Activated CD8-positive, alpha-beta memory T cell treated with anti-CD3 and anti-CD28 coated beads for 36 hours (primary cell): ENCODE measurements around the gene WBP1L. TPM values are rescaled to one million over a fixed set of nuclear protein-coding genes. Genes with fewer than 3 reads are reported as not detected.
"Not testable (repeated sequence)": the region's sequence is repeated elsewhere in the genome, so short reads cannot be mapped to it uniquely, and the experiment has no call there.

Source experiments
- CTCF ChIA-PET: fragments of 350-600 bp; sonication (Branson Sonifier 250); formaldehyde crosslinking; loops from one replicate; lab custom pipeline; 2021; ENCODE audit warnings: antibody characterized with exemption; lab: Charles Lee
- POLR2A ChIA-PET: fragments of 350-600 bp; sonication (Branson Sonifier 250); formaldehyde crosslinking; loops from one replicate; lab custom pipeline; 2021; ENCODE audit warnings: antibody characterized with exemption; lab: Charles Lee
- total RNA-seq, 2 experiments: library from RNA; stranded (reverse); gene quantifications; one replicate each; pipeline ENCODE4 v1.2.3, GENCODE V29; 2021

Gene WBP1L
- total RNA-seq, 2 experiments from 2014 or later: 12.7 to 13.8 TPM

GRCh38 chr10:102744374-102745051 is 765 bp downstream of the WBP1L start:
- ChIA-PET CTCF (interaction anchor here (1.1 kb wide), 1 partner anchor 91 kb away, joined by 3 read pairs; no protein-coding TSS in a partner anchor), POLR2A (interaction anchor here (0.6 to 1.0 kb wide), 3 partner anchors 15 to 84 kb away, joined by 3 to 7 read pairs (median 6); no protein-coding TSS in a partner anchor)

GRCh38 chr10:102745157-102745556 is 1.4 kb downstream of the WBP1L start:
- CTCF ChIA-PET: no interaction called here
- POLR2A ChIA-PET: interaction anchor here (1.0 kb wide), 1 partner anchor 84 kb away, joined by 6 read pairs; no protein-coding TSS in a partner anchor

GRCh38 chr10:102752266-102752930 is 8.7 kb downstream of the WBP1L start:
- POLR2A ChIA-PET: no interaction called here

DNA sequence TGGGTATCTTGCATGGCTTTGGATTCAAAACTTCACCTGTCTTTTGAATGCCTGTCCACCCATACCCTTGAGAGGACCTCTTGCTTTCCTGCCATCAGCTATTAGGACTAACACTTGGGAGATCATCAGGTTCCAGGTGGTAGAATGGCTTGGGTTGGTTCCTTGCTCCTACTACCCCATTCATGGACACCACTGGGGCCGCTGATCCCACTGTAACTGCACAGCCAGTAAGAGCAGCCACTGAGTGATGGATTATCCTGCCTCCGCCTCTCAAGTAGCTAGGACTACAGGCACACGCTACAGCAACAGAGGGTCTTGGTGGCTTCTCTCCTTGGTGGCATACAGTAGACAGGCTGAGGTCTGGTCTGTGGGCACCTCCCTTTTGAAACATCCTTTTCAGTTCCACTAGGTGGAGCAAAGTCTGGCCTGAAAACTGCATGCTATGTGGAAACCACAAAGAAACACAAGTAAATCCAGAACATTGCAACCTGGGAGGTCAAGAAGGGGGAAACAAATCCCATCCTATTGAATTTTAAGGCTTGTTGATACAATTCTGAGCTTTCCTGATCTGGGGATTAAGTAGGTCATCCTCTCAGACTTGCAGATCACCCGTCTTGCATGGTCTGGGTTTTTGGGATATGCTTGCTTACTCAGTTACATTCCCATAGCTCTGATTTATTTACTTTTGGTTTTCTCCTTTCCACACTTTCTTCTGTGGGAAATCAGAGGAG is 9.4 kb downstream of the WBP1L start:
- ChIA-PET POLR2A (no interaction called here), CTCF (no interaction called here)

More at GRCh38 chr10:102752266-102752930, 8.7 kb downstream of the WBP1L start:
- CTCF ChIA-PET: no interaction called here

DNA sequence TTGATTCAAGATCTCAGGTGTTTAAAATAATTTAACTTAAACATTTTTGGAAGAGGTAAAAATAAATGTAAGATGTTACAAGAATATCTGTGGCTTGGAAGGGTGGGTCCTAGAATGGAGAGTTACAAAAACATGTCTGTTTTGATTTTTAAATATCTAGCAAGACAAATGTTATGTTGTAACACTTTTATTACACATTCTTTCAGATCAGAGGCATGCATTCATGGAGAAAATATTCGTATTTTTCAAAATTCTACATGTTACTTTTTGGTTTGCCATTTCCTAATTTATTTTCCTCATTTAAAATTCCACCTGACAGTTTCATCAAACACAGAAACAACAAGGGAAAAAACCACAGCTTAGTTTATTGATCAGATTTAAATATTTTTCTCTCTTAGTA is 10.0 kb downstream of the WBP1L start:
- POLR2A ChIA-PET: no interaction called here
- CTCF ChIA-PET: no interaction called here

GRCh38 chr10:102757323-102757722 is 13.6 kb downstream of the WBP1L start:
- ChIA-PET CTCF (no interaction called here), POLR2A (interaction anchor here (0.6 kb wide), 1 partner anchor 12 kb away, joined by 3 read pairs; no protein-coding TSS in a partner anchor)

DNA sequence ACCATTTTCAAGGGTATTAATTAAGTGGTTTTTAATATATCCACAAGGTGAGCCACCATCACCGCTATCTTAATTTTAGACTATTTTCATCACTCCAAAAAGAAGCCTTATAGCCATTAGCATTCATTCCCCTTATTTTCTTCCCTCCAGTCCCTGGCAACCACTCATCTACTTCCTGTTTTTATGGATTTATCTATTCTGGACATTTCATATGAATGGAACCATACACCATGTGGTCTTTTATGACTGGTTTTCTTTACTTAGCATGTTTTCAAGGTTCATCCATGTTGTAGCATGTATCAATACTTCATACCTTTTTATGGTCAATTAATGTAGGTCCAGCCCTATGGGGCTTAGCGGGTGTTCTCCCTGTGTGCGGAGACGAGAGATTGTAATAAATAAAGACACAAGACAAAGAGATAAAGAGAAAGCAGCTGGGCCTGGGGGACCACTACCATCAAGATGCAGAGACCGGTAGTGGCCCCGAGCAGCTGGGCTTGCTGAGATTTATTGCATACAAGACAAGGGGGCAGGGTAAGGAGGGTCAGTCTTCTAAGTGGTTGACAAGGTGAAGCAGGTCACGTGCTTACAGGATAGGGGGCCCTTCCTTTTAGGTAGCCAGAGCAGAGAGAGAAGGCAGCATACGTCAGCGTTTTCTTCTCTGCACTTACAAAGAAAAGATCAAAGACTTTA is 14.6 kb downstream of the WBP1L start:
- ChIA-PET CTCF (no interaction called here), POLR2A (no interaction called here)

- POLR2A ChIA-PET, CTCF ChIA-PET: not testable (repeated sequence)
Observed at GRCh38 chr10:102758933-102759262, 15.2 kb downstream of the WBP1L start.

DNA sequence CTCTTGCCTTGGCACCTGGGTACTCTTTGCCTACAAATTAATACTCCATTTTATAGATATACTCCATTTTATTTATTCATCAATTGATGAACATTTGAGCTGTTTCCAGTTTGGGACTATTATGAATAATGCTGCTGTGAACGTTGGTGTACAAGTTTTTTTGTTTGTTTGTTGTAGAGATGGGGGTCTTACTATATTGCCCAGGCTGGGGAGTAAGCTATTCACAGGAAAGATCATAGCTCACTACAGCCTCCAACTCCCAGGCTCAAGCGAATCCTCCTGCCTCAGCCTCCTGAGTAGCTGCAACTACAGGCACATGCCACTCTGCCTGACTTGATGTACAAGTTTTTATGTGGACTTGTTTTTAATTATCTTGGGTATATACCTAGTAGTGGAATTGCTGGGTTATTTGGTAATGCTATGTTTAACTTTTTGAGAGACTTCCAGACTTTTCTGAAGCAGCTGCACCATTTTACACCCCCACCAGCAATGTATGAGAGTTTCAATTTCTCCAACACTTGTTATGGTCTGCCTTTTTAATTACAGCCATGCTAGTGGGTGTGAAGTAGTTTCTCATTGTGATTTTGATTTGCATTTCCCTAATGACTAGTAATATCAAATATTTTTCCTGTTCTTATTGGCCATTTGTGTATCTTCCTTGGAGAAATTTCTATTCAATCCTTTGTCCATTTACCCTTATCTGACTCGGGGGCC is 15.9 kb downstream of the WBP1L start:
- POLR2A ChIA-PET: interaction anchor here (1.4 kb wide), 1 partner anchor 15 kb away, joined by 3 read pairs; no protein-coding TSS in a partner anchor
- CTCF ChIA-PET: interaction anchor here (0.8 kb wide), 1 partner anchor 98 kb away, joined by 3 read pairs; no protein-coding TSS in a partner anchor

DNA sequence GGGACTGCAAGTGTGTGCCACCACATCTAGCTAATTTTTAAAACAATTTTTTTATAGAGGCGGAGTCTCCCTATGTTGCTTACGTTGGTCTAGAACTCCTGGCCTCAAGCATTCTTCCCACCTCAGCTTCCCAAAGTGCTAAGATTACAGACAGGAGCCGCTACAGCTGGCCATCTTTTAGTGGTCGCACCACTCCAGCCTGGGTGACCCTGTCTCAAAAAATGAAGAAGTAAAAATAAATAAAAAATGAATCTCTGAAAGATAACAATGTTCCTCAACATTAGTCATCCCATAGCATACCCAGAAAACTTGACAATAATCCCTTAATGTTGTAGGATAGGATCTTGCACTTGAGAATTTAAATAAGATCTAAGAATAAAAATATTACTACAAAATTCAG is 18.2 kb downstream of the WBP1L start:
- ChIA-PET POLR2A (no interaction called here), CTCF (interaction anchor here (0.8 kb wide), 1 partner anchor 117 kb away, joined by 4 read pairs; no protein-coding TSS in a partner anchor)

GRCh38 chr10:102762401-102763015 is 18.8 kb downstream of the WBP1L start:
- POLR2A ChIA-PET: no interaction called here
- CTCF ChIA-PET: no interaction called here

DNA sequence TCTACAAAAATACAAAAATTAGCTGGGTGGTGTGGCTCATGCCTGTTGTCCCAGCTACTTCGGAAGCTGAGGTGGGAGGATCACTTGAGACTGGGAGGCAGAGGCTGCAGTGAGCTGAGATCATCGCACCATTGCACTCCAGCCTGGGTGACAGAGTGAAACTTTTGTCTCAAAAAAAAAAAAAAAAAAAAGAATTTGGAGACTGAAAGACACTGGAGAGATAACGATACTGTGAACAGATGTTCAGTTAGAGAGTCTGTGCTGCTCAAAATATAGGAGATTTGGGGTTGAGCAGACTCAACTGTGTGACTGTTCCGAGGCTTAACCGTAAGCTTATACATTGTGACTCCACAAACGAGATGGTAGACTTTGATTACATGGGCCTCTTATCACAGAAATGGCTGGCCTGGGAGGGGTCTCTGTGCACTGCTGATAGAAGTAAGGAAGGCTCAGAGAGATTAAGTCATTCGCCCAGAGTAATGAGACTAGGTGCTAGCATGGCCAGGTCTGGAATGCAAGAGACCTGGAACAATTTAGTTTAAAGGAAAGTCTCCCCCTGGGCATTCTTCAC is 19.4 kb downstream of the WBP1L start:
- POLR2A ChIA-PET: no interaction called here
- CTCF ChIA-PET: interaction anchor here (0.5 kb wide), 2 partner anchors 141 to 990 kb away, joined by 3 to 4 read pairs; no protein-coding TSS in a partner anchor

DNA sequence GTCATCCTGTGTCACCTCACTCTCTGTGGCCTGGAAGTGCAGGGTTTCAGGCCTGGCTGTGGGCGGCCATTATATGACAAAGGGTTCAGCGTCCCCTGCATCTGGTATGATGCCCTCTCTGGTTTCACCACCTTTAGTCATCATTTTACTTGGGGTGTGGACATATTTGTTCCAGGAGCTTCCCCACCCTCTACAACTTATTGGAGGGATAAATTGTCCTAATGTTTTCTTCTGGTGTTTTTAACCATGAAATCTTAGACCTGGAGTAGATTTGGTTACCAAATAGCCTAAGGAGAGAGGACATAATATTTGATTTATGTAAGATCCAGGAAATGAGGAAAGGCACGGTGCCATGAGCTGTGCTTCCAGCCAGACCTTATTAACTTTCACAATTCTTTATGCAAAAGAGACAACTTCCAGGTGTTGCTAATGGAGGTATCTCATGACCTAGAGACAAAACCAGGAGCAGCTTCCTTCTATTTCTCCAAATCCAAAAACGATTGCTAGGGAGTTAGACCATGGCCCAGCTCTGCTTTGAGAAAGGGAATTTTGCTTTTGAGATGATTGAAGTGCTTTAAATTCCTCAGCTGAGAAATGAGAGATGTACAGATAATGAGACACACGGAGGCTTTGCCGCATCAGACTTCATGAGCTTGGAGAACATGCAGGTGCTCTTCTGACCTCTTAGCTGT is 20.9 kb downstream of the WBP1L start:
- CTCF ChIA-PET: interaction anchor here (1.0 kb wide), 1 partner anchor 61 kb away, joined by 3 read pairs; no protein-coding TSS in a partner anchor
- POLR2A ChIA-PET: no interaction called here

DNA sequence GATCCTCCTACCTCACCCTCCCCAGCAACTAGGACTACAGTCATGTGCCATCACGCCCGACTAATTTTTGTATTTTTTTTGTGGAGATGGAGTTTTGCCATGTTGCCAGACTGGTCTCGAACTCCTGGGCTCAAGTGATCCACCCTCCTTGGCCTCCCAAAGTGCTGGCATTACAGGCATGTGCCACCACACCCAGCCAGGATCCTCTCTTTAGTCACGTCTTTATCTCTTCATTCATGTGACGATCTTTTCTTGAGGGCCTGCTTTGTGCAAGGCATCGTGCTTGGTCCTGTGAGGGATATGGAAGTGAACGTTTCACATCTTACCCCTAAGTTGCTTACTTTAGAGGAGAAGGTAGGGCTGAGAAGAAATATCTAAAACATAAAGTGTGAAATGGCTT is 21.6 kb downstream of the WBP1L start:
- ChIA-PET CTCF (interaction anchor here (1.0 kb wide), 1 partner anchor 61 kb away, joined by 3 read pairs; no protein-coding TSS in a partner anchor), POLR2A (no interaction called here)

DNA sequence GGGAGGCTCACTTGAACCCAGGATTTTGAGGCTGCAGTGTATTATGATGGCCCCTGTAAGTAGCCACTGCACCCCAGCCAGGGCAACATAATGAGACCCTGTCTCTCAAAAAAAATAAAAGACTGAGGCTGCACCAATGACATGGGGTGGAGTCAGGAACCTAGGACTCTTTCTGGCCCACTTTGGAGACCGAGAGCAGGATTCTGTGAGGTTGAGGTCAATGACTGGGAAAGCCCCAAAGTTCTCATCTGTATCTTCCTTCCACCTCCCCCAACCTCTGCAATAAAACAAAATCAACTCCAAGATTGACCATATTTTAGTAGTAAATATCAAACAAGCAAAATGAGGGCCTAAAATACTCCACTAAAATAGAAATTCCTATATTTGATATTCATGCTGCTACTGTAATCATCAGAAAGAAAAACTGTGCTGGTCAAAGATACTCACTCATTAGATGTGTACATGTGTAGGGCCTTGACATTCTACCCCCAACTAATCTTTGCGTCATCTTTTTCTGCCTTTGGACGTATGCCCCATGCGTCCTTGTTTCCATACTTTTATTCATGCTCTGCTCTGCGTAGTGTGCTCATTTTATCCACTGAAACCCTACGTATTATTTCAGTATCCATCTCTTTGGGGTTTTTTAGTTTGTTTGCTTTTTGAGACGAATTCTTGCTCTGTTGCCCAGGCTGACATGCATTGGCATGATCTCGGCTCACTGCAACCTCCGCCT is 23.8 kb downstream of the WBP1L start:
- CTCF ChIA-PET: interaction anchor here (1.5 kb wide), 1 partner anchor 134 kb away, joined by 3 read pairs; no protein-coding TSS in a partner anchor
- POLR2A ChIA-PET: no interaction called here

DNA sequence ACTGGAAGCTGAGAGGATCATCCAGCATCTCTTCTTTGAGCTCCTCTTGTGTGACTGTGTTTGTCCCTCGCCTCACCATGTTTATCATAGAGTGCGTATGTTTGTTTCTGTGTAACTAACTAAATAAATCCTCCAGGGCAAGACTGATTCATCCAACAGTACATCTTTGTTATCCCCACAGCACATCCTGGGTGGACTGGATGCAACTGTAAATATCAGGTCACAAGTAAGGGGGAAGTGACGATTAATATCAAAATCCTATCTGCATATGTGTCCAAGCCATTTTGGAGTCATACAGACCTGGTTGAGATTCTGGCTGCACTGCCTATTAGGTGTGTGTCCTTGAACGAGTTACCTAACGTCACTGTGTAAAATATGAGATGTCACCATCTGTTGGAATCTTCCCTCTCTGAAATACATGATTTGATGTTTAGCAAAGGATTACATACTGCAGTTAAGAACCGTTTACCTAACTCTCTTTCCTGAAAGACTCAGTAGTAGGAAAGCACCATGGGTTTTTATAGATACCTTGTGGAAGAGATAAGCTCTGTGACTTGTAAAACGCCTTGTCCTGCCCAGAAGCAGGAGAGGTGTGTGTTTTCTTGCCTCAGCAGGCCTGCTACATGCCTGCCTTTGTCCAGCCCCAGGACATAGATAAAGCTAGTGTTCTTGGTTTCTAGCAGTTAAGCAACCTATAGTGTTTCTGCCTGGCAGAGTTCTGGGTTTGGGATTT is 25.8 kb downstream of the WBP1L start:
- CTCF ChIA-PET: no interaction called here
- POLR2A ChIA-PET: interaction anchor here (0.5 to 0.6 kb wide), 2 partner anchors 10 to 12 kb away, joined by 3 read pairs; no protein-coding TSS in a partner anchor
